ENCODE results near the gene KRT4.

- no peak for TF ChIP-seq CTCF (IDR thresholded peaks at IDR 0.05)
- no peak for TF ChIP-seq POLR2A (IDR thresholded peaks at IDR 0.05)
Observed at GRCh38 chr12:52767427-52767826, 46.5 kb downstream of the KRT4 start.

All from adrenal gland (tissue), 5 donors.